Measurements from ENCODE around the gene GNG13.
"Not testable (repeated sequence)": the region's sequence is repeated elsewhere in the genome, so short reads cannot be mapped to it uniquely, and the experiment has no call there.

GNG13 gene

DNA sequence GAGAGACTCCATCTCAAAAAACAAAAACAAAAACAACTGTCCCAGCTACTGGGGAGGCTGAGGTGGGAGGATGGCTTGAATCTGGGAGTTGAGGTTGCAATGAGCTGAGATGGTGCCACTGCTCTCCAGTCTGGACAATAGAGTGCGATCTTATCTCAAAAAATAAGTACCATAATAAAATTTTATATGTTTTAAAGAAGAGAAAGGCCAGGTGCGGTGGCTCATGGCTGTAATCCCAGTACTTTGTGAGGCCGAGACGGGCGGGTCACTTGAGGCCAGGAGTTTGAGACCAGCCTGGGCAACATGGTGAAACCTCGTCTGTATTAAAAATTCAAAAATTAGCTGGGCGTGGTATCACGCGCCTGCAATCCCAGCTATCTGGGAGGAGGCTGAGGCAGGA is 23.7 kb downstream of the GNG13 start:
- TF ChIP-seq, protein P1, sequence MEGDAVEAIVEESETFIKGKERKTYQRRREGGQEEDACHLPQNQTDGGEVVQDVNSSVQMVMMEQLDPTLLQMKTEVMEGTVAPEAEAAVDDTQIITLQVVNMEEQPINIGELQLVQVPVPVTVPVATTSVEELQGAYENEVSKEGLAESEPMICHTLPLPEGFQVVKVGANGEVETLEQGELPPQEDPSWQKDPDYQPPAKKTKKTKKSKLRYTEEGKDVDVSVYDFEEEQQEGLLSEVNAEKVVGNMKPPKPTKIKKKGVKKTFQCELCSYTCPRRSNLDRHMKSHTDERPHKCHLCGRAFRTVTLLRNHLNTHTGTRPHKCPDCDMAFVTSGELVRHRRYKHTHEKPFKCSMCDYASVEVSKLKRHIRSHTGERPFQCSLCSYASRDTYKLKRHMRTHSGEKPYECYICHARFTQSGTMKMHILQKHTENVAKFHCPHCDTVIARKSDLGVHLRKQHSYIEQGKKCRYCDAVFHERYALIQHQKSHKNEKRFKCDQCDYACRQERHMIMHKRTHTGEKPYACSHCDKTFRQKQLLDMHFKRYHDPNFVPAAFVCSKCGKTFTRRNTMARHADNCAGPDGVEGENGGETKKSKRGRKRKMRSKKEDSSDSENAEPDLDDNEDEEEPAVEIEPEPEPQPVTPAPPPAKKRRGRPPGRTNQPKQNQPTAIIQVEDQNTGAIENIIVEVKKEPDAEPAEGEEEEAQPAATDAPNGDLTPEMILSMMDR (IDR thresholded peaks at IDR 0.05; ENCODE audit: low read depth, low read length, poor library complexity, severe bottlenecking), result no peak
- no peak for TF ChIP-seq EZH2phosphoT487 (IDR thresholded peaks at IDR 0.05; ENCODE audit: borderline replicate concordance, low read length)
- Histone ChIP-seq H4K20me1 (ENCODE audit: control insufficient read depth, insufficient read depth, low read depth, low read length) (0 out of 2 replicates have a peak, but pooled peaks cover 3% of the 10 kb centered on the region), H3K36me3 (ENCODE audit: control insufficient read depth, low read length) (no peaks in the 10 kb centered on the region), H3F3A (ENCODE audit: control insufficient read depth, insufficient read depth) (no peaks in the 10 kb centered on the region), H3K4me3 (ENCODE audit: low read length) (no peak overlapping the region), H3K9me2 (replicated peaks; ENCODE audit: control insufficient read depth, low read length) (no peaks in the 10 kb centered on the region), H3K9me3 (ENCODE audit: control insufficient read depth, insufficient read depth, low read length) (no peaks in the 10 kb centered on the region), H3K4me1 (ENCODE audit: control insufficient read depth, low read length) (no peaks in the 10 kb centered on the region), H3K27ac (ENCODE audit: low read depth, low read length) (no peak overlapping the region), H3K79me2 (ENCODE audit: control insufficient read depth, low read length) (no peaks in the 10 kb centered on the region), H3K27me3 (ENCODE audit: control insufficient read depth, low read length) (peaks cover 11% of the 10 kb centered on the region), H3K4me2 (ENCODE audit: low read length) (no peak overlapping the region)

DNA sequence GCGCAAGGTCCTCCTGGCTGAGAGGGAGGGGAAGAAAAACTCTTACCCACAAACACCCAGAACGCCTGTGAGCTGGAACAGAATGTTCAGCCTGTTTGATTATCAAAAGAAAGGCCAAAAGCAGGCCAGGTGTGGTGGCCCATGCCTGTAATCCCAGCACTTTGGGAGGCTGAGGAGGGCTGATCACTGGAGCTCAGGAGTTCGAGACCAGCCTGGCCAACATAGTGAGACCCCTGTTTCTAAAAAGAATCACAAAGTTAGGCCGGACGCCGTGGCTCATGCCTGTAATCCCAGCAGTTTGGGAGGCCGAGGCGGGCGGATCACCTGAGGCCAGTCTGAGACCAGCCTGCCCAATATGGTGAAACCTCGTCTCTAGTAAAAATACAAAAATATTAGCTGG is 24.2 kb downstream of the GNG13 start:
- not testable (repeated sequence) for H4K20me1 ChIP-seq (ENCODE audit: control insufficient read depth, insufficient read depth, low read depth, low read length)

DNA sequence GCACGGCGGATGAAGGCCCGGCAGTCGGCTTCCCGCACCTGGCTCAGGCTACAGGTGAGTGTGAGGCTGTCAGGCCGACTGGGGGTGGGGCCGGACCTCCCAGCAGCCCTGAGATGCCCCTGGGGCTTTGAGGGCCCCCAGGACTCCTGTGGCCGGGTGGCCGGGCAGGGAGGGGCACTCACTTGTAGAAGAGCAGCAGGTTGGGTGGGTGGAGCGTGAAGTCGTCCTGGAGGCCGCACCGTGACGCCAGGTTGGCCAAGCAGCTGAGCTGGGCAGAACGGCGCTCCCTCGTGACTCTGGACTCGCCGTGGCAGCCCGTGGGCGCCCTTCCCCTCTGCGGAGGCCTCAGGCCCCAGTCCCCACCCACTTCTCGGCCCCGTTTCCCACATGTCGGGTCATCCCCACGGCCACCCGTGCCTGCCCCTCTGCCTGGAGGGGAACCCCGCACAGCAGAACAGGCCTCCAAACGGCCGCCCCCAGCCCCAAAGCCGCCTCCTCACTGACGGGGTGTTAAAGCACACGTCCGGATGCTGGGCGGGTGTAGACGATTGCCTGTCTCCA is 25.2 kb downstream of the GNG13 start:
- H3K36me3 ChIP-seq (ENCODE audit: control insufficient read depth, low read length), result no peaks in the 10 kb centered on the region
- H3K9me3 ChIP-seq (ENCODE audit: control insufficient read depth, insufficient read depth, low read length), result no peaks in the 10 kb centered on the region
- no peaks in the 10 kb centered on the region for H3K4me1 ChIP-seq (ENCODE audit: control insufficient read depth, low read length)
- TF ChIP-seq EZH2phosphoT487 (IDR thresholded peaks at IDR 0.05; ENCODE audit: borderline replicate concordance, low read length), result no peak
- TF ChIP-seq, protein P1 (IDR thresholded peaks at IDR 0.05; ENCODE audit: low read depth, low read length, poor library complexity, severe bottlenecking), result no peak
- no peaks in the 10 kb centered on the region for H3K79me2 ChIP-seq (ENCODE audit: control insufficient read depth, low read length)
- H3K27me3 ChIP-seq (ENCODE audit: control insufficient read depth, low read length), result peaks cover 11% of the 10 kb centered on the region
- H3K4me3 ChIP-seq (ENCODE audit: low read length), result no peak overlapping the region
- H4K20me1 ChIP-seq (ENCODE audit: control insufficient read depth, insufficient read depth, low read depth, low read length), result 0 out of 2 replicates have a peak, but pooled peaks cover 3% of the 10 kb centered on the region
- H3K27ac ChIP-seq (ENCODE audit: low read depth, low read length), result no peak overlapping the region
- no peaks in the 10 kb centered on the region for H3K9me2 ChIP-seq (replicated peaks; ENCODE audit: control insufficient read depth, low read length)
- H3F3A ChIP-seq (ENCODE audit: control insufficient read depth, insufficient read depth), result no peaks in the 10 kb centered on the region
- H3K4me2 ChIP-seq (ENCODE audit: low read length), result no peak overlapping the region

More for the DNA sequence above, 24.2 kb downstream of the GNG13 start:
- not testable (repeated sequence) for H3K27ac ChIP-seq (ENCODE audit: low read depth, low read length); H3K36me3 ChIP-seq (ENCODE audit: control insufficient read depth, low read length); H3K4me3 ChIP-seq (ENCODE audit: low read length); H3K9me2 ChIP-seq (replicated peaks; ENCODE audit: control insufficient read depth, low read length); H3K79me2 ChIP-seq (ENCODE audit: control insufficient read depth, low read length); H3K4me1 ChIP-seq (ENCODE audit: control insufficient read depth, low read length); H3K4me2 ChIP-seq (ENCODE audit: low read length); H3F3A ChIP-seq (ENCODE audit: control insufficient read depth, insufficient read depth); H3K9me3 ChIP-seq (ENCODE audit: control insufficient read depth, insufficient read depth, low read length)
- H3K27me3 ChIP-seq (ENCODE audit: control insufficient read depth, low read length), result peaks cover 11% of the 10 kb centered on the region

DNA sequence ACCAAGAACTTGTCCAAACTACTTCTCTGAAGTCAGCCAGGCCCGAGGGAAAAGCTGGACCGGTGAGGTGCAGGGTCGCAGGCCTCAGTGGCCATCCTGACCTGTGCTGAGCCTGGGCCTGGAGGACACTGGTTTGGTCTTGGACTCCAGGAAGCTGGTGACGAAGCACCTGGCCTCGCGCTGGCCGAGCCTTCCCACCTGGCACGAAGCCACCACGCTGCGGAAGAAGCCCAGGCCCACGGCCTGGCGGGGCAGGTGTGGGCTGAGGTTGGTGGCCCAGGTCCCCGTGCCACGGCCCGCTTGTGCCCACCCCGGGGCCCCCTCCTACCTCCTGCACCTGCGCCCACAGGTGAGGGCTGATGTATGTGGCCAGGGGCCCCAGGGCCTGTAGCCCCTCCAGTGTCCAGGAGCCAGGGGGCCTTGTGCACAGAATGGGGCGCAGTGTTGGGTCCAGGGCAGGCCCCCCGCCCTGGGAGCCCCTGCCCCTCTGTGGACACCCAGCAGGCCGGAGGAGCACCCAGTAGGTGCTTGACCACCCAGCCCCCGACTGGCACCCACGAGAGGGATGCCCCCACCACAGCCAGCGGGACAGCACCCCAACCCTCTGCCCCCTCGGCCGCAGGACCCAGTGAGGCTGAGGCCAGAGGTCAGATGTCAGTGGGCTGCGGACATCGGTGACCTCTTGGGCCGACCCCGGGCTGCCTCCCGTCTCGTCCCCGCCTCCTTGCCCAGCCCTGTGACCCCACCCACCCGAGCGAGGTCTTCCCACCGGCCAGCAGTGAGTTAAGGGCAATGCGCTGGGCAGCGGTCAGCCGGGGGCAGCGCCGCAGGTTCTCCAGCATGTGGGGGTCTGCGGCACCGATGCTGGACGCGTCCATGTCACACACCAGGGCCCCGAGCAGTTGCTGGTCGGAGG is 26.2 kb downstream of the GNG13 start:
- no peaks in the 10 kb centered on the region for H3F3A ChIP-seq (ENCODE audit: control insufficient read depth, insufficient read depth)
- no peaks in the 10 kb centered on the region for H3K9me2 ChIP-seq (replicated peaks; ENCODE audit: control insufficient read depth, low read length)
- no peak overlapping the region for H3K27ac ChIP-seq (ENCODE audit: low read depth, low read length)
- peaks cover 11% of the 10 kb centered on the region for H3K27me3 ChIP-seq (ENCODE audit: control insufficient read depth, low read length)
- H3K4me1 ChIP-seq (ENCODE audit: control insufficient read depth, low read length), result no peaks in the 10 kb centered on the region
- H3K4me2 ChIP-seq (ENCODE audit: low read length), result no peak overlapping the region
- H3K36me3 ChIP-seq (ENCODE audit: control insufficient read depth, low read length), result no peaks in the 10 kb centered on the region
- H3K4me3 ChIP-seq (ENCODE audit: low read length), result no peak overlapping the region
- 0 out of 2 replicates have a peak, but pooled peaks cover 3% of the 10 kb centered on the region for H4K20me1 ChIP-seq (ENCODE audit: control insufficient read depth, insufficient read depth, low read depth, low read length)
- no peaks in the 10 kb centered on the region for H3K79me2 ChIP-seq (ENCODE audit: control insufficient read depth, low read length)
- TF ChIP-seq, protein P1 (IDR thresholded peaks at IDR 0.05; ENCODE audit: low read depth, low read length, poor library complexity, severe bottlenecking), result no peak
- TF ChIP-seq EZH2phosphoT487 (IDR thresholded peaks at IDR 0.05; ENCODE audit: borderline replicate concordance, low read length), result no peak
- H3K9me3 ChIP-seq (ENCODE audit: control insufficient read depth, insufficient read depth, low read length), result no peaks in the 10 kb centered on the region
